Measurements from ENCODE around the gene MAP3K2.

DNA sequence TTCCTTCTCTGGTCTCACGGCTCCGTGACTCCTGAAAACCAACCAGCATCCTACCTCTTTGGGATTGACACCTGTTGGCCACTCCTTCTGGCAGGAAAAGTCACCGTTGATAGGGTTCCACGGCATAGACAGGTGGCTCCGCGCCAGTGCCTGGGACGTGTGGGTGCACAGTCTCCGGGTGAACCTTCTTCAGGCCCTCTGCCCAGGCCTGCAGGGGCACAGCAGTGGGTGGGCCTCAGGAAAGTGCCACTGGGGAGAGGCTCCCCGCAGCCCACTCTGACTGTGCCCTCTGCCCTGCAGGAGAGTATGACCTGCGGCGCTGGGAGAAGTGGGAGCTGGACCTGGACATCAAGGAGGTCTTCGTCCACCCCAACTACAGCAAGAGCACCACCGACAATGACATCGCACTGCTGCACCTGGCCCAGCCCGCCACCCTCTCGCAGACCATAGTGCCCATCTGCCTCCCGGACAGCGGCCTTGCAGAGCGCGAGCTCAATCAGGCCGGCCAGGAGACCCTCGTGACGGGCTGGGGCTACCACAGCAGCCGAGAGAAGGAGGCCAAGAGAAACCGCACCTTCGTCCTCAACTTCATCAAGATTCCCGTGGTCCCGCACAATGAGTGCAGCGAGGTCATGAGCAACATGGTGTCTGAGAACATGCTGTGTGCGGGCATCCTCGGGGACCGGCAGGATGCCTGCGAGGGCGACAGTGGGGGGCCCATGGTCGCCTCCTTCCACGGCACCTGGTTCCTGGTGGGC lies 40.5 kb upstream of the MAP3K2 start:
- TF ChIP-seq, protein P1, sequence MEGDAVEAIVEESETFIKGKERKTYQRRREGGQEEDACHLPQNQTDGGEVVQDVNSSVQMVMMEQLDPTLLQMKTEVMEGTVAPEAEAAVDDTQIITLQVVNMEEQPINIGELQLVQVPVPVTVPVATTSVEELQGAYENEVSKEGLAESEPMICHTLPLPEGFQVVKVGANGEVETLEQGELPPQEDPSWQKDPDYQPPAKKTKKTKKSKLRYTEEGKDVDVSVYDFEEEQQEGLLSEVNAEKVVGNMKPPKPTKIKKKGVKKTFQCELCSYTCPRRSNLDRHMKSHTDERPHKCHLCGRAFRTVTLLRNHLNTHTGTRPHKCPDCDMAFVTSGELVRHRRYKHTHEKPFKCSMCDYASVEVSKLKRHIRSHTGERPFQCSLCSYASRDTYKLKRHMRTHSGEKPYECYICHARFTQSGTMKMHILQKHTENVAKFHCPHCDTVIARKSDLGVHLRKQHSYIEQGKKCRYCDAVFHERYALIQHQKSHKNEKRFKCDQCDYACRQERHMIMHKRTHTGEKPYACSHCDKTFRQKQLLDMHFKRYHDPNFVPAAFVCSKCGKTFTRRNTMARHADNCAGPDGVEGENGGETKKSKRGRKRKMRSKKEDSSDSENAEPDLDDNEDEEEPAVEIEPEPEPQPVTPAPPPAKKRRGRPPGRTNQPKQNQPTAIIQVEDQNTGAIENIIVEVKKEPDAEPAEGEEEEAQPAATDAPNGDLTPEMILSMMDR (IDR thresholded peaks at IDR 0.05; ENCODE audit: poor library complexity, severe bottlenecking): no peak
- TF ChIP-seq EZH2 (IDR thresholded peaks at IDR 0.05; ENCODE audit: borderline replicate concordance, insufficient read depth, low read length, poor library complexity, severe bottlenecking) (no peak), RAD21 (conservative IDR thresholded peaks at IDR 0.05) (no peak), POLR2AphosphoS5 (IDR thresholded peaks at IDR 0.05) (no peak), EP300 (conservative IDR thresholded peaks at IDR 0.05; ENCODE audit: poor library complexity, severe bottlenecking) (no peak), MXI1 (conservative IDR thresholded peaks at IDR 0.05; ENCODE audit: poor library complexity, severe bottlenecking) (no peak), TAF1 (IDR thresholded peaks at IDR 0.05; ENCODE audit: low read depth) (no peak), SMC3 (conservative IDR thresholded peaks at IDR 0.05; ENCODE audit: poor library complexity) (no peak)
- TF ChIP-seq, protein P2, sequence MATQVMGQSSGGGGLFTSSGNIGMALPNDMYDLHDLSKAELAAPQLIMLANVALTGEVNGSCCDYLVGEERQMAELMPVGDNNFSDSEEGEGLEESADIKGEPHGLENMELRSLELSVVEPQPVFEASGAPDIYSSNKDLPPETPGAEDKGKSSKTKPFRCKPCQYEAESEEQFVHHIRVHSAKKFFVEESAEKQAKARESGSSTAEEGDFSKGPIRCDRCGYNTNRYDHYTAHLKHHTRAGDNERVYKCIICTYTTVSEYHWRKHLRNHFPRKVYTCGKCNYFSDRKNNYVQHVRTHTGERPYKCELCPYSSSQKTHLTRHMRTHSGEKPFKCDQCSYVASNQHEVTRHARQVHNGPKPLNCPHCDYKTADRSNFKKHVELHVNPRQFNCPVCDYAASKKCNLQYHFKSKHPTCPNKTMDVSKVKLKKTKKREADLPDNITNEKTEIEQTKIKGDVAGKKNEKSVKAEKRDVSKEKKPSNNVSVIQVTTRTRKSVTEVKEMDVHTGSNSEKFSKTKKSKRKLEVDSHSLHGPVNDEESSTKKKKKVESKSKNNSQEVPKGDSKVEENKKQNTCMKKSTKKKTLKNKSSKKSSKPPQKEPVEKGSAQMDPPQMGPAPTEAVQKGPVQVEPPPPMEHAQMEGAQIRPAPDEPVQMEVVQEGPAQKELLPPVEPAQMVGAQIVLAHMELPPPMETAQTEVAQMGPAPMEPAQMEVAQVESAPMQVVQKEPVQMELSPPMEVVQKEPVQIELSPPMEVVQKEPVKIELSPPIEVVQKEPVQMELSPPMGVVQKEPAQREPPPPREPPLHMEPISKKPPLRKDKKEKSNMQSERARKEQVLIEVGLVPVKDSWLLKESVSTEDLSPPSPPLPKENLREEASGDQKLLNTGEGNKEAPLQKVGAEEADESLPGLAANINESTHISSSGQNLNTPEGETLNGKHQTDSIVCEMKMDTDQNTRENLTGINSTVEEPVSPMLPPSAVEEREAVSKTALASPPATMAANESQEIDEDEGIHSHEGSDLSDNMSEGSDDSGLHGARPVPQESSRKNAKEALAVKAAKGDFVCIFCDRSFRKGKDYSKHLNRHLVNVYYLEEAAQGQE (IDR thresholded peaks at IDR 0.05; ENCODE audit: borderline replicate concordance): no peak
